Heart right ventricle (tissue), 16 donors: ENCODE measurements around the gene EXOSC3. TPM values are rescaled to one million over a fixed set of nuclear protein-coding genes. Genes with fewer than 3 reads are reported as not detected.
A peak's percentile ranks its signal among the peaks of the same experiment; 100 is the strongest.

Experiments
- ATAC-seq, 8 donors: fragments of 200-7000 bp; cut with Tn5 transposase; one replicate each; pipeline ENCODE4 v1.9.1; 2020; ENCODE audit warnings: mild to moderate bottlenecking in 8 of 8, moderate library complexity in 8 of 8, moderate number of reproducible peaks in 1 of 8
- DNase-seq, 2 donors: peaks; one replicate each; pipeline ENCODE4 v3.0.0-alpha.2; 2020
- H3K27ac ChIP-seq, 10 donors: fragments of 200-600 bp; sonication (generic) in 2 of 10; one replicate each; pipeline versions ENCODE4 v1.5.0 to v1.8.0; 2020 to 2022; ENCODE audit warnings: mild to moderate bottlenecking in 3 of 10
- H3K27me3 ChIP-seq, 7 donors: fragments of 200-600 bp; one replicate each; pipeline ENCODE4 v1.8.0; 2021 to 2022; ENCODE audit warnings: mild to moderate bottlenecking in 2 of 7
- H3K36me3 ChIP-seq, 9 donors: fragments of 200-600 bp; sonication (generic) in 1 of 9; one replicate each; pipeline versions ENCODE4 v1.5.0 to v1.8.0; 2020 to 2022; ENCODE audit warnings: mild to moderate bottlenecking in 2 of 9
- H3K4me1 ChIP-seq, 9 donors: fragments of 200-600 bp; sonication (generic) in 1 of 9; one replicate each; pipeline versions ENCODE4 v1.5.0 to v1.8.0; 2020 to 2022; ENCODE audit warnings: mild to moderate bottlenecking in 4 of 9
- H3K4me3 ChIP-seq, 10 donors: fragments of 200-600 bp; sonication (generic) in 2 of 10; one replicate each; pipeline versions ENCODE4 v1.5.0 to v1.8.0; 2020 to 2022; ENCODE audit warnings: mild to moderate bottlenecking in 7 of 10, moderate library complexity in 2 of 10
- H3K9me3 ChIP-seq, 11 donors: fragments of 200-600 bp in 10 of 11; sonication (generic) in 2 of 11; one replicate each; pipeline versions ENCODE4 v1.5.0 to v1.8.0; 2013 to 2022; ENCODE audit warnings: mild to moderate bottlenecking in 2 of 11, control low read depth in 1 of 11, moderate library complexity in 1 of 11
- CTCF ChIP-seq, 9 donors: fragments of 200-600 bp; sonication (generic) in 2 of 9; IDR thresholded peaks; one replicate each; pipeline versions ENCODE4 v1.5.0 to v1.8.0; 2021 to 2022; ENCODE audit warnings: antibody characterized with exemption in 9 of 9, mild to moderate bottlenecking in 5 of 9, moderate library complexity in 1 of 9
- WGBS, 2 donors: extraction: QIAGEN DNeasy Blood & Tissue Kit; methylation state at CpG; one replicate each; pipeline ENCODE4 v1.1.7; 2013; ENCODE audit warnings: inconsistent platforms in 1 of 2; 5-methylcytosine and 5-hydroxymethylcytosine counted together
- intact Hi-C, 10 donors: fragments of 100-400 bp; cut with DNase I; formaldehyde crosslinking; loops; one replicate each; pipeline versions ENCODE4 v1.11.1 to v1.14.2; 2022
- polyA plus RNA-seq, 2 donors: library from polyadenylated mRNA; stranded (reverse); fragments of 200-250 nt; gene quantifications; one replicate each; pipeline ENCODE4 v1.2.3, GENCODE V29; 2013
- total RNA-seq, 10 donors: library from RNA; stranded (reverse); fragmentation: NEBNext Ultra II Directional in 3 of 10; extraction: Animal tissue kit (Norgen Biotek cat#: 25700) in 3 of 10; gene quantifications; one replicate each; pipeline versions ENCODE4 v1.2.1 to v1.2.4, GENCODE V29; 2021 to 2023
- donor health status: Arrhythmogenic right ventricular cardiomyopathy.
- donor health status: ischemic (EF 13 %, LVEDD 7.1; RV severe dilation, severe dysfunction).
- donor health status: healthy with polysubstance abuse.
- donor health status: DM: no; HTN: yes; CAD: no.
- donor health status: DM: no; HTN: no; CAD: no.
- donor health status: ischemic (EF 25% LVEDD 6.9; RV normal size, moderate dysfunction).
- donor health status: ischemic (EF 25% LVEDD 5.7; RV mildly dilated, moderate dysfunction).
- donor health status: healthy.
- donor health status: DM: yes; HTN: yes; CAD: no.
- donor health status: Ischemic cardiomyopathy.
- donor health status: ischemic (EF 35%, LVEDD 5.7; RV mildly dilated, moderate dysfunction).
- donor health status: nonischemic (EF 11% LVEDD 7.7; RV severe dilation, severe dysfunction).
- donor health status: DM: yes; HTN: yes; CAD: no.
- donor health status: PGD.
- donor health status: ischemic (EF 29% LVEDD 5.4; RV normal size, mild dysfunction).
- donor health status: nonischemic (EF 23%, LVEDD 6.1; RV moderate dilation, normal function).

The EXOSC3 gene
- total and polyA plus RNA-seq, 12 donors, result 7.3 to 20.2 (median 12.8) TPM

GRCh38 chr9:37787059-37787458 is 2.2 kb upstream of the EXOSC3 start:
- WGBS, 2 donors, result 36 to 44% methylated on average over 44 to 45 of the region's 45 CpGs
- no peaks in the 10 kb centered on the region for H3K9me3 ChIP-seq
- H3K4me3 ChIP-seq, result no peak overlapping the region
- DNase-seq (no peak), ATAC-seq (peak in 1 of 8 donors; percentile 24)
- intact Hi-C loops, result loop anchor here in 3 of 10 donors (10.0 kb wide), 2 partner anchors 192 to 202 kb away; partner anchors contain the start of gene TOMM5 (in 1 of the 3)
- peaks cover 0 to 14% (median 6%) of the 10 kb centered on the region in 7 donors for H3K27me3 ChIP-seq
- H3K27ac ChIP-seq, result no peak overlapping the region
- peaks cover 0 to 17% (median 14%) of the 10 kb centered on the region in 9 donors for H3K36me3 ChIP-seq
- no peak for TF ChIP-seq CTCF (IDR thresholded peaks at IDR 0.05)
- peaks cover 0 to 28% (median 25%) of the 10 kb centered on the region in 9 donors for H3K4me1 ChIP-seq

- peaks cover 0 to 45% (median 35%) of the 10 kb centered on the region in 9 donors for H3K36me3 ChIP-seq
- H3K27me3 ChIP-seq, result peaks cover 0 to 14% (median 6%) of the 10 kb centered on the region in 7 donors
- H3K9me3 ChIP-seq, result no peaks in the 10 kb centered on the region
- 0 to 3% methylated on average over 6 of the region's 6 CpGs for WGBS, 2 donors
- no peak for TF ChIP-seq CTCF (IDR thresholded peaks at IDR 0.05)
- peak overlapping the region in 9 of 10 donors; percentile 72 to 89 (median 79) for H3K27ac ChIP-seq
- intact Hi-C loops, result loop anchor here in 4 of 10 donors (2.0 to 10.0 kb wide), 3 partner anchors 17 to 199 kb away; partner anchors contain the start of genes DCAF10 (in 1 of the 4) and TOMM5 (in 1 of the 4)
- ATAC-seq (no peak), DNase-seq (no peak)
- peak overlapping the region; percentile 57 to 99 (median 89) for H3K4me3 ChIP-seq
- H3K4me1 ChIP-seq, result peaks cover 0 to 28% (median 25%) of the 10 kb centered on the region in 9 donors
Measured at GRCh38 chr9:37784291-37784615, 611 bp downstream of the EXOSC3 start.

- peaks cover 0 to 12% (median 6%) of the 10 kb centered on the region in 9 donors for H3K4me1 ChIP-seq
- intact Hi-C loops, result no loop called here
- peaks cover 0 to 100% (median 50%) of the 10 kb centered on the region in 9 donors for H3K36me3 ChIP-seq
- no peak for DNase-seq
- no peak overlapping the region for H3K4me3 ChIP-seq
- TF ChIP-seq CTCF (IDR thresholded peaks at IDR 0.05), result no peak
- no peaks in the 10 kb centered on the region for H3K27me3 ChIP-seq
- no peaks in the 10 kb centered on the region for H3K9me3 ChIP-seq
- no peak overlapping the region for H3K27ac ChIP-seq
- 82 to 92% methylated on average over 2 of the region's 2 CpGs for WGBS, 2 donors
- no peak for ATAC-seq
Measured at GRCh38 chr9:37778534-37778933, 6.3 kb downstream of the EXOSC3 start.

- DNase-seq (no peak), ATAC-seq (no peak)
- Histone ChIP-seq H3K4me3 (no peak overlapping the region), H3K9me3 (no peaks in the 10 kb centered on the region), H3K27ac (no peak overlapping the region), H3K36me3 (peaks cover 0 to 100% (median 37%) of the 10 kb centered on the region in 9 donors), H3K27me3 (no peaks in the 10 kb centered on the region), H3K4me1 (no peaks in the 10 kb centered on the region)
- intact Hi-C loops, result no loop called here
- no peak for TF ChIP-seq CTCF (IDR thresholded peaks at IDR 0.05)
- 88 to 90% methylated on average over 5 of the region's 5 CpGs for WGBS, 2 donors
Measured at GRCh38 chr9:37776328-37776727, 8.5 kb downstream of the EXOSC3 start.
